PC-3 (cell line): ENCODE results near the gene JARID2.

Experiments
- EZH2 ChIP-seq: fragments of 300-600 bp; sonication (generic); IDR thresholded peaks from one replicate; pipeline ENCODE4 v1.6.1; 2017; ENCODE audit warnings: antibody characterized with exemption, mild to moderate bottlenecking, low read length; ENCODE audit not compliant: unreplicated experiment
- TF ChIP-seq, protein P1 (sequence below): fragments of 300-600 bp; sonication (generic); conservative IDR thresholded peaks from 2 replicates; pipeline ENCODE4 v1.5.1; 2017; ENCODE audit warnings: antibody characterized with exemption, low read depth, mild to moderate bottlenecking, low read length

DNA sequence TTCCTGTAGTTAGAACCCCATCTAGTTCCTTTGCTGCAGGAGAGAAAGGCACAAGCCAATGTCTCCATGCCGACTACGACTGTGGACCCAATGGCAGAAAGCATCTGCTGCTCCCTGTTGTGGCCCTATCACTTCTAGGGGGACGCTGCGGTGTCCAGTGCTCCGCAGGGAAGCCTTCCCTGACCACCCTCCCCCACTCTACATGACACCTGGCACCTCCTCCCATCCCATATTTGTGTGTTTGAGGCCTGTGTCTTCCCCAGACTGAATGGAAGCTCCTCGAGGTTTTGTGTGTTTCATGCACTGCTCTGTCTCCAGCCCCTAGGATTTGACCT, 257.4 kb downstream of the JARID2 start:
- no peak for TF ChIP-seq EZH2
- TF ChIP-seq, protein P1, sequence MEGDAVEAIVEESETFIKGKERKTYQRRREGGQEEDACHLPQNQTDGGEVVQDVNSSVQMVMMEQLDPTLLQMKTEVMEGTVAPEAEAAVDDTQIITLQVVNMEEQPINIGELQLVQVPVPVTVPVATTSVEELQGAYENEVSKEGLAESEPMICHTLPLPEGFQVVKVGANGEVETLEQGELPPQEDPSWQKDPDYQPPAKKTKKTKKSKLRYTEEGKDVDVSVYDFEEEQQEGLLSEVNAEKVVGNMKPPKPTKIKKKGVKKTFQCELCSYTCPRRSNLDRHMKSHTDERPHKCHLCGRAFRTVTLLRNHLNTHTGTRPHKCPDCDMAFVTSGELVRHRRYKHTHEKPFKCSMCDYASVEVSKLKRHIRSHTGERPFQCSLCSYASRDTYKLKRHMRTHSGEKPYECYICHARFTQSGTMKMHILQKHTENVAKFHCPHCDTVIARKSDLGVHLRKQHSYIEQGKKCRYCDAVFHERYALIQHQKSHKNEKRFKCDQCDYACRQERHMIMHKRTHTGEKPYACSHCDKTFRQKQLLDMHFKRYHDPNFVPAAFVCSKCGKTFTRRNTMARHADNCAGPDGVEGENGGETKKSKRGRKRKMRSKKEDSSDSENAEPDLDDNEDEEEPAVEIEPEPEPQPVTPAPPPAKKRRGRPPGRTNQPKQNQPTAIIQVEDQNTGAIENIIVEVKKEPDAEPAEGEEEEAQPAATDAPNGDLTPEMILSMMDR, result no peak
